A673 (cell line): ENCODE measurements around the gene USP9X. TPM values are rescaled to one million over a fixed set of nuclear protein-coding genes. Genes with fewer than 3 reads are reported as not detected.

Experiments used
- BruUV-seq: library from RNA; stranded (reverse); fragments of 400-500 nt; replicated peaks from 2 replicates; lab custom pipeline; 2021; lab: Mats Ljungman, UMichigan
- CTCF ChIA-PET: fragments of 300-600 bp; sonication (Branson Sonifier 250); formaldehyde crosslinking; loops from one replicate; lab custom pipeline; 2022; ENCODE audit warnings: antibody characterized with exemption; lab: Charles Lee
- POLR2A ChIA-PET: fragments of 300-600 bp; sonication (Branson Sonifier 250); formaldehyde crosslinking; loops from one replicate; lab custom pipeline; 2022; ENCODE audit warnings: antibody characterized with exemption; ENCODE audit not compliant: low non-redundant PET; lab: Charles Lee
- DNase-seq: peaks from one replicate; pipeline ENCODE4 v3.0.0-alpha.2; 2015; ENCODE audit warnings: low spot score
- H3K27ac ChIP-seq: fragments of 200-600 bp; sonication (generic); 2 replicates; pipeline ENCODE4 v1.5.1; 2016; ENCODE audit warnings: mixed run types, low read depth, mild to moderate bottlenecking, mixed read lengths, antibody characterized with exemption, low read length; ENCODE audit not compliant: poor library complexity, severe bottlenecking
- H3K27me3 ChIP-seq: fragments of 200-600 bp; sonication (generic); replicated peaks from 2 replicates; pipeline ENCODE4 v1.6.1; 2017; ENCODE audit warnings: mixed run types, low read depth, mild to moderate bottlenecking, mixed read lengths, antibody characterized with exemption, low read length; ENCODE audit not compliant: insufficient read depth, poor library complexity
- H3K36me3 ChIP-seq: fragments of 200-600 bp; sonication (generic); 2 replicates; pipeline ENCODE4 v1.6.1; 2016; ENCODE audit warnings: mixed run types, mild to moderate bottlenecking, mixed read lengths, antibody characterized with exemption, low read length; ENCODE audit not compliant: insufficient read depth, poor library complexity, severe bottlenecking
- H3K4me1 ChIP-seq: fragments of 200-600 bp; sonication (generic); 2 replicates; pipeline ENCODE4 v1.6.1; 2017; ENCODE audit warnings: mixed run types, mild to moderate bottlenecking, mixed read lengths, antibody characterized with exemption, low read length; ENCODE audit not compliant: insufficient read depth, poor library complexity, severe bottlenecking
- H3K4me3 ChIP-seq: fragments of 200-600 bp; sonication (generic); 2 replicates; pipeline ENCODE4 v1.5.1; 2016; ENCODE audit warnings: low read depth, mixed run types, mild to moderate bottlenecking, mixed read lengths, low read length; ENCODE audit not compliant: poor library complexity, severe bottlenecking
- H3K9me3 ChIP-seq: fragments of 200-600 bp; sonication (generic); 2 replicates; pipeline ENCODE4 v1.6.1; 2016; ENCODE audit warnings: mixed run types, low read depth, mild to moderate bottlenecking, mixed read lengths, antibody characterized with exemption, low read length; ENCODE audit not compliant: poor library complexity, severe bottlenecking
- EZH2 ChIP-seq: fragments of 200-600 bp; sonication (generic); IDR thresholded peaks from 2 replicates; pipeline ENCODE4 v1.6.1; 2017; ENCODE audit warnings: borderline replicate concordance, low read depth, mild to moderate bottlenecking, mixed read lengths, antibody characterized with exemption, low read length; ENCODE audit not compliant: poor library complexity, severe bottlenecking
- intact Hi-C: fragments of 100-400 bp; cut with micrococcal nuclease; formaldehyde crosslinking; loops from one replicate; pipeline ENCODE4 v1.10.0; 2022; ENCODE audit not compliant: unreplicated experiment
- total RNA-seq: library from RNA; stranded (reverse); gene quantifications from 2 replicates; pipeline ENCODE4 v1.2.3, GENCODE V29; 2021
- TF ChIP-seq, protein P1 (sequence below): fragments of 300-800, 200-600 bp; sonication (generic); conservative IDR thresholded peaks from 2 replicates; pipeline ENCODE4 v1.5.1; 2017; ENCODE audit warnings: low read depth, mild to moderate bottlenecking, antibody characterized with exemption, low read length, moderate library complexity, mixed read lengths

USP9X gene
- total RNA-seq, 1 experiment from 2014 or later = 70.6 TPM

DNA sequence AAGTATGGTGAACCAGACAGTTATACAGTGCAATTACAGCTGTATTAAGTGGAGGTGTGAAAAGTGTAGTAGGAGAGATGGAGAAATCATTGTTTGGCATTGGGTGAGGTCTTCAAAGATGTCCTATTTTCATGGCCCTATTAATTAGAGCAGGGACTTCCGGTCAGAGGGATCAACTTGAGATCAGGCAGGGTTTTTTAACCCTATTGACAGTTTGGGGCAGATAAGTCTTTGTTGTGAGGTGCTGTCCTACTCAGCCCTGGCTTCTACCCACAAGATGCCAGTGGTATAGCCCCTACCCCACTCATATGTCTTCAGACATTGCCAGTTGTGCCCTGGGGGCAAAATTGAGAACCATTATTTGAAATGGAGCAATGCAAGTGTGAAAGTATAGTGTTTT is 9.9 kb downstream of the USP9X start:
- BruUV-seq = no TSS peak
- Histone ChIP-seq H3K27me3 (no peaks in the 10 kb centered on the region), H3K9me3 (no peaks in the 10 kb centered on the region), H3K36me3 (no peaks in the 10 kb centered on the region), H3K4me1 (peaks cover 6% of the 10 kb centered on the region), H3K4me3 (no peak overlapping the region), H3K27ac (no peak overlapping the region)
- ChIA-PET POLR2A (no interaction called here), CTCF (no interaction called here)
- intact Hi-C loops = no loop called here
- no peak for DNase-seq
- no peak for TF ChIP-seq EZH2
- TF ChIP-seq, protein P1, sequence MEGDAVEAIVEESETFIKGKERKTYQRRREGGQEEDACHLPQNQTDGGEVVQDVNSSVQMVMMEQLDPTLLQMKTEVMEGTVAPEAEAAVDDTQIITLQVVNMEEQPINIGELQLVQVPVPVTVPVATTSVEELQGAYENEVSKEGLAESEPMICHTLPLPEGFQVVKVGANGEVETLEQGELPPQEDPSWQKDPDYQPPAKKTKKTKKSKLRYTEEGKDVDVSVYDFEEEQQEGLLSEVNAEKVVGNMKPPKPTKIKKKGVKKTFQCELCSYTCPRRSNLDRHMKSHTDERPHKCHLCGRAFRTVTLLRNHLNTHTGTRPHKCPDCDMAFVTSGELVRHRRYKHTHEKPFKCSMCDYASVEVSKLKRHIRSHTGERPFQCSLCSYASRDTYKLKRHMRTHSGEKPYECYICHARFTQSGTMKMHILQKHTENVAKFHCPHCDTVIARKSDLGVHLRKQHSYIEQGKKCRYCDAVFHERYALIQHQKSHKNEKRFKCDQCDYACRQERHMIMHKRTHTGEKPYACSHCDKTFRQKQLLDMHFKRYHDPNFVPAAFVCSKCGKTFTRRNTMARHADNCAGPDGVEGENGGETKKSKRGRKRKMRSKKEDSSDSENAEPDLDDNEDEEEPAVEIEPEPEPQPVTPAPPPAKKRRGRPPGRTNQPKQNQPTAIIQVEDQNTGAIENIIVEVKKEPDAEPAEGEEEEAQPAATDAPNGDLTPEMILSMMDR = no peak

DNA sequence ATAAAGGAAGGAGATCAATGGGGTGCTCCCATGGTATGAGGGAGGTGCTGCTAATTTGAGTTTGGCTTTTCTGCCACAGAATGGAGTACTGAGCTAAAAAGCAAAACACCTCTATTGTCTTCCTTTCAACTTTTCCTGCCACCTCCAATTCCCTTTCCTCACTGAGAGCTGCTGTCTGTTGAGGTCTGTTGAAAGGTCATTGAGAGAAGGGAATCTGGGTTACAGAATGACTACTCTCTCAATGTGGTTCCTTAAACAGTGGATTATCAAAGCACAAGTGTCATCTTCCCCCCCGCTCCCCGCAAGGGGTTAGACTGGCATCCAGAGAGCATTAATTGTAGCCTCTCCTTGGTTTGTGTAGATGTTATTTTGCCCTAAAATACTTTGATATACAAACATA is 10.7 kb downstream of the USP9X start:
- BruUV-seq = no TSS peak
- POLR2A ChIA-PET = no interaction called here

GRCh38 chrX:41096339-41096955 is 11.2 kb downstream of the USP9X start:
- Histone ChIP-seq H3K4me1 (peaks cover 5% of the 10 kb centered on the region), H3K27ac (no peak overlapping the region), H3K36me3 (no peaks in the 10 kb centered on the region), H3K4me3 (no peak overlapping the region), H3K9me3 (no peaks in the 10 kb centered on the region), H3K27me3 (no peaks in the 10 kb centered on the region)
- BruUV-seq = no TSS peak
- no peak for DNase-seq
- no peak for TF ChIP-seq EZH2
- TF ChIP-seq, protein P1 = no peak
- intact Hi-C loops = no loop called here
- ChIA-PET CTCF (no interaction called here), POLR2A (no interaction called here)

More for the DNA sequence above, 10.7 kb downstream of the USP9X start:
- Histone ChIP-seq H3K36me3 (no peaks in the 10 kb centered on the region), H3K4me3 (no peak overlapping the region), H3K27me3 (no peaks in the 10 kb centered on the region), H3K9me3 (no peaks in the 10 kb centered on the region), H3K4me1 (peaks cover 5% of the 10 kb centered on the region), H3K27ac (no peak overlapping the region)
- intact Hi-C loops = no loop called here
- CTCF ChIA-PET = no interaction called here
- DNase-seq = no peak
- TF ChIP-seq EZH2 = no peak
- TF ChIP-seq, protein P1 = no peak
